Stimulated activated CD8-positive, alpha-beta memory T cell treated with anti-CD3 and anti-CD28 coated beads, Interleukin-15, amount 100 ng/mL, for 24 hours (primary cell): Measurements from ENCODE around the gene PARP4.
"Not testable (repeated sequence)": the region's sequence is repeated elsewhere in the genome, so short reads cannot be mapped to it uniquely, and the experiment has no call there.

Source experiments
- DNase-seq: peaks from one replicate; pipeline ENCODE4 v3.0.0-alpha.2; 2020; ENCODE audit warnings: low read depth

Gene PARP4

GRCh38 chr13:24512197-24512907 lies at the start of gene PARP4:
PARP4 (minus strand) TSS chr13:24512778; CDS start chr13:24503776, 9,002 bp downstream.
- DNase-seq, result peak; percentile 49

DNA sequence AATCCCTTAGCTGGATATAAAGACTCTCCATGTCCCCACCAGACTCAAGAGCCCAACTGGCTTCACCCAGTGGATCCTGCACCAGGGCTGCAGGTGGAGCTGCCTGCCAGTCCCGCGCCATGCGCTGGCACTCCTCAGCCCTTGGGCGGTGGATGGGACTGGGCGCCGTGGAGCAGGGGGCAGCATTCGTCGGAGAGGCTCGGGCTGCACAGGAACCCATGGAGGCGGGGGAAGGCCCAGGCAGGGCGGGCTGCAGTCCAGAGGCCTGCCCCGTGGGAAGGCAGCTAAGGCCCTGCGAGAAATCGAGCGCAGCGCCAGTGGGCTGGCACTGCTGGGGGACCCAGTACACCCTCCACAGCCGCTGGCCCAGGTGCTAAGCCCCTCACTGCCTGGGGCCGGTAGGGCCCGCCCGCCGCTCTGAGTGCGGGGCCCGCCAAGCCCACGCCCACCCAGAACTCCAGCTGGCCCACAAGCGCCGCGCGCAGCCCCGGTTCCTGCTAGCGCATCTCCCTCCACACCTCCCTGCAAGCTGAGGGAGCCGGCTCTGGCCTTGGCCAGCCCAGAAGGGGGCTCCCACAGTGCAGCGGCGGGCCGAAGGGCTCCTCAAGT lies 48.1 kb upstream of the PARP4 start:
- not testable (repeated sequence) for DNase-seq

GRCh38 chr13:24559431-24560218 lies 47.0 kb upstream of the PARP4 start:
- not testable (repeated sequence) for DNase-seq

GRCh38 chr13:24557081-24557480 lies 44.5 kb upstream of the PARP4 start:
- DNase-seq, result no peak

GRCh38 chr13:24553892-24554291 lies 41.3 kb upstream of the PARP4 start:
- DNase-seq, result not testable (repeated sequence)

GRCh38 chr13:24541476-24542352 lies 29.1 kb upstream of the PARP4 start:
- DNase-seq, result not testable (repeated sequence)

GRCh38 chr13:24541127-24541475 lies 28.5 kb upstream of the PARP4 start:
- DNase-seq, result no peak

- DNase-seq, result no peak
Measured at GRCh38 chr13:24540236-24541126, 27.9 kb upstream of the PARP4 start.

DNA sequence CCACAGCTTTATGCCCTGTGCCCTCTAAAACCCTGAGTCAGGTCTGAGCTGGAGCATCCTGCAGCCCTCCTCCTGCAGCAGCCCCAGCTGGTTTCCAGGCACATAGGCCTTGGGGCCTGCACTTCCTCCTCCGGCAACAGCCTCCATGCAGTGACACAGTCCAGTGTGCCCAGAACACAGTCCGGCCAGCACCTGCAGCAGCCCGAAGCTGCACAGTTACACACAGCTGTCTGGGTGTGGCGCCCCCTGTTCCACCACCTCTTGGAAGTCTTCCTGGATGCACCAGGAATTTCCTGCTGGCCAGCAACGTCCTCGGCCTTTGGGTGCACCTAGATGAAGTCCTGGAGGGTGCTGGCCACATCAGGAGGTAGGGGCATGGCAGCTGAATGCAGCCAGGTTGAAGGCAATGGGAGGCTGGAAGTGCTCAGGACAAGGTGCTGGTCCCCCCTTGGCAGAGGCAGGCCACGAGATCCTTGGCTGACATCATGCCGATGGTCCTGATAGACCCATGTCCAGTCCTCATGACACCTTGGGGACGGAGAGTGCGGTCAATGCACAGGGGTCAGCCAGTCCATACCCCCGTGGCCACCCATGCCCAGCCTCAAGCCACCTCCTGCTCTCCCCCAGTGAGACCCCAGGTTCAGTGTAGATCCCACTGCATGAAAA lies 27.1 kb upstream of the PARP4 start:
- no peak for DNase-seq

DNA sequence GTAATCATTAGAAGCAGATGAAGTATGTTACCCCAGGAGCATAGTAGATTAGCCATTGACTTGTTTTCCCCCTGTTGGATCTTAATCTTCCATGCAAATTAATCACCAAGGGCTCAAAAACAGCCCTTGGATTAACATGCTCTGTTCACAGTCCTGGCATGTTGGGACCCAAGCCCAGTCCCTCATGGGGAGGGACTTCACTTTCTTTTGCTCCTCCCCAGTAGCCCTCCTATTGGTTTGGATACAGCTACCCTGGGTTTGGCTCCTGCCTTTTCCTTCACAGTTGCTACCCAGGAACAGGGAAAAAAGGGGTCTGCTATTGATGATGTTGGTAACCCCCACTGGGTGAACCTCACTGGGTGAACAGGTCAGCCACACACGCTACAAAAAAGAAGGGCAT lies 16.9 kb upstream of the PARP4 start:
- DNase-seq, result no peak

- DNase-seq, result no peak
Measured at GRCh38 chr13:24528816-24529398, 16.3 kb upstream of the PARP4 start.

- DNase-seq, result no peak
Measured at GRCh38 chr13:24527266-24527775, 14.7 kb upstream of the PARP4 start.

- DNase-seq, result no peak
Measured at GRCh38 chr13:24520733-24521132, 8.2 kb upstream of the PARP4 start.

DNA sequence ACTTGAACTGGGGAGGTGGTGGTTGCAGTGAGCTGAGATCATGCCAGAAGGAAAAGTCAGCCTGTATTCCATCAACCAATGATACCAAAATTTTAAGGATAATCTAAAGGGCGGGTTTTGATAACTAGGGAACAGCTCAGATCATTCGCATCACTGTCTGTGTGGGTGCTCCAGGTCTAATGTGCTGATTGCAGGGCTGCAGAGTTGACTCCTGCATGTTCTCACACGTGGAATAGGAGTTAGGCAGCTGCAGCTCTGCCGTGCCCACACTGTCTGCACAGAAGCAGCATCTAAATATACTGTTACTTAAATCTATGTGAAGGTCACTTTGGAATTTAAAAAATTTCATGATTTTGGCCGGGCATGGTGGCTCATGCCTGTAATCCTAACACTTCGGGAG lies 4.3 kb upstream of the PARP4 start:
- DNase-seq, result no peak

- no peak for DNase-seq
Measured at GRCh38 chr13:24512908-24513213, 283 bp upstream of the PARP4 start.

DNA sequence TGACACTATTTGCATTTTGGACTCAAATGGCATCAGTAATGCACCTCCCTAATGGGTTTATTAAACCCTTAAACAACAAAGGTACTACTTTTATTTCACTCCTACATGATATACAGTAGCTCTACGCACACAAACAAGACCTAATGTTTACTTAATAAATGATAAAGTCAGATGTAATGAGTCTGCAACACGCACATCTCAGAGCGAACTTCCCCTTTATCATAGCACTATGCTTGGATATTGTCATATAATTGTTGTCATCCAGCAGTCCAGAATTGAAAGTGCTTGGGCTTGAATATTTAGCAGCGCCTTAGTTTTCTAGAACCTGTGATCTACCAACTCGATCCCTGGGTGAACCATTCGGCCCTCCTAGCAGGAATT lies 772 bp downstream of the PARP4 start:
- DNase-seq, result no peak

DNA sequence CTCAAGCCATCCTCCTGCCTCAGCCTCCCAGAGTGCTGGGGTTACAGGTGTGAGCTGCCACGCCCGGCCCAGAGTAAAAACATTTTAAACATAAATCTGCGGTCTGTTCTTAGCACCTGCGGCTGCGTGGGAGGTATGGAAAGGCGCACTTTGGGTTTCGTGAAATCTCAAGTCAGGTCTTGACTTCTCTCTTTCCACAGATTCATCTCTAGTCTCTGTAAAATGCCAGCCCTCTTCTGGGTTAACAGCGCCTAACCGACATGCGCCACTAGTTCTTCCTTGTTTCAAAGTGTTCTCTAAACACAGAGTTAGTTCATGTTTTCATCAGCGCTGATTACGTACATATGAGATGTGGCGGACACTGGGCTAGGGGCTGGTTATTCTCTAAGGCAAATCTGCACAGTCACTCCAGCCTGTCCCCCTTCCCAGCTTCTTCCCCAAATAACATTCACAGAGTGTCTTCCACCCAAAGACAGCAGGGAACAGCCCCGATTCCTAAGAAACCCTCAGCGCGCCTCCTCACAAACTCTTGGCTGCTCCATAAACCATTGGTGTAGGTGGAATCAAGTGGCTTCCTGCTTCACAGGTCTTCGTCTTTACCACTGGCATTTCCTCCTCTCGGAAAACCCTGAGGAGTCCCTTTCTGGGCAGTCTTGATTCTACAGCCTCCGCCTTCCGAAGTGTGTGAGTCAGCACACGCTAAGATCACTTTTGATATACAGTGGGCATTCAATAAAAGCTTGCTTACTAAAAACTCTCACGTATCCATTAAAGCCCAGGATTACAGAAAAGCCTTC lies 1.4 kb downstream of the PARP4 start:
- DNase-seq, result peak; percentile 24

- DNase-seq, result no peak
Measured at GRCh38 chr13:24506698-24507335, 5.8 kb downstream of the PARP4 start.

- DNase-seq, result not testable (repeated sequence)
Measured at GRCh38 chr13:24506283-24506682, 6.3 kb downstream of the PARP4 start.
